HG03103 (cell line): ENCODE measurements around the gene DNAJC15.

ENCODE experiments used
- ATAC-seq: cut with Tn5 transposase; IDR thresholded peaks from one replicate; pipeline ENCODE4 v1.9.1; 2021; ENCODE audit warnings: low read depth; ENCODE audit not compliant: unreplicated experiment

Gene DNAJC15

GRCh38 chr13:43145534-43146196 is 122.3 kb downstream of the DNAJC15 start:
- ATAC-seq = no peak

GRCh38 chr13:43146400-43146799 is 123.0 kb downstream of the DNAJC15 start:
- no peak for ATAC-seq

GRCh38 chr13:43150369-43151207 is 127.2 kb downstream of the DNAJC15 start:
- no peak for ATAC-seq

- no peak for ATAC-seq
Observed at GRCh38 chr13:43153436-43154090, 130.2 kb downstream of the DNAJC15 start.

GRCh38 chr13:43154156-43154651 is 130.8 kb downstream of the DNAJC15 start:
- ATAC-seq = no peak

GRCh38 chr13:43154839-43155238 is 131.5 kb downstream of the DNAJC15 start:
- ATAC-seq = no peak

GRCh38 chr13:43156916-43157315 is 133.5 kb downstream of the DNAJC15 start:
- no peak for ATAC-seq

GRCh38 chr13:43157796-43158195 is 134.4 kb downstream of the DNAJC15 start:
- no peak for ATAC-seq

- no peak for ATAC-seq
Observed at GRCh38 chr13:43158516-43158915, 135.1 kb downstream of the DNAJC15 start.

GRCh38 chr13:43159026-43159461 is 135.7 kb downstream of the DNAJC15 start:
- no peak for ATAC-seq
